CD8-positive, alpha-beta memory T cell (primary cell): ENCODE data around the gene TMED10. TPM values are rescaled to one million over a fixed set of nuclear protein-coding genes. Genes with fewer than 3 reads are reported as not detected.

Experiments used
- CTCF ChIA-PET: fragments of 350-600 bp; sonication (Branson Sonifier 250); formaldehyde crosslinking; loops from one replicate; lab custom pipeline; 2021; ENCODE audit warnings: antibody characterized with exemption; lab: Charles Lee
- POLR2A ChIA-PET: fragments of 350-600 bp; sonication (Branson Sonifier 250); formaldehyde crosslinking; loops from one replicate; lab custom pipeline; 2021; ENCODE audit warnings: antibody characterized with exemption; lab: Charles Lee
- DNase-seq, 5 donors: peaks; one replicate each; pipeline versions ENCODE4 v3.0.0 to v3.0.0-alpha.2; 2020 to 2022; ENCODE audit warnings: mixed read lengths in 1 of 5
- H3K27ac ChIP-seq: one replicate; pipeline ENCODE4 v1.7.0; 2013; ENCODE audit warnings: low read depth, mild to moderate bottlenecking, low read length, moderate library complexity
- H3K27me3 ChIP-seq: 2 replicates; pipeline ENCODE4 v1.7.0; 2013; ENCODE audit warnings: low read length, mild to moderate bottlenecking; ENCODE audit not compliant: insufficient read depth, poor library complexity, severe bottlenecking
- H3K36me3 ChIP-seq: 2 replicates; pipeline ENCODE4 v1.7.0; 2013; ENCODE audit warnings: mild to moderate bottlenecking, low read length, moderate library complexity; ENCODE audit not compliant: insufficient read depth
- H3K4me1 ChIP-seq: 2 replicates; pipeline ENCODE4 v1.7.0; 2013; ENCODE audit warnings: mild to moderate bottlenecking, low read length, moderate library complexity; ENCODE audit not compliant: insufficient read depth
- H3K4me3 ChIP-seq: 2 replicates; pipeline ENCODE4 v1.7.0; 2013; ENCODE audit warnings: mild to moderate bottlenecking, low read length
- H3K9me3 ChIP-seq: 2 replicates; pipeline ENCODE4 v1.7.0; 2013; ENCODE audit warnings: mild to moderate bottlenecking, low read length
- H3K27ac Mint-ChIP-seq, 8 donors: one replicate each; pipeline ENCODE4 v1.8.0; 2020 to 2021; ENCODE audit warnings: mixed read lengths in 8 of 8, mild to moderate bottlenecking in 6 of 8, inconsistent platforms in 3 of 8, moderate library complexity in 3 of 8
- H3K27me3 Mint-ChIP-seq, 2 donors: one replicate each; pipeline ENCODE4 v1.8.0; 2020 to 2021; ENCODE audit warnings: mixed read lengths in 2 of 2, mild to moderate bottlenecking in 1 of 2, moderate library complexity in 1 of 2
- H3K36me3 Mint-ChIP-seq, 3 donors: one replicate each; pipeline ENCODE4 v1.8.0; 2020 to 2021; ENCODE audit warnings: mixed read lengths in 3 of 3, inconsistent platforms in 1 of 3, mild to moderate bottlenecking in 1 of 3
- H3K4me1 Mint-ChIP-seq, 3 donors: one replicate each; pipeline ENCODE4 v1.8.0; 2020 to 2021; ENCODE audit warnings: mixed read lengths in 3 of 3, inconsistent platforms in 1 of 3, mild to moderate bottlenecking in 1 of 3
- H3K4me3 Mint-ChIP-seq, 7 donors: one replicate each; pipeline ENCODE4 v1.8.0; 2020 to 2021; ENCODE audit warnings: mixed read lengths in 7 of 7, mild to moderate bottlenecking in 6 of 7, moderate library complexity in 4 of 7, inconsistent platforms in 2 of 7
- H3K9me3 Mint-ChIP-seq, 5 donors: one replicate each; pipeline ENCODE4 v1.8.0; 2020 to 2022; ENCODE audit warnings: mixed read lengths in 5 of 5, mild to moderate bottlenecking in 3 of 5, moderate library complexity in 2 of 5, inconsistent platforms in 1 of 5
- polyA plus RNA-seq: library from polyadenylated mRNA; unstranded; fragments of 300-500 nt; fragmentation: Illumina TruSeq; gene quantifications from one replicate; pipeline ENCODE4 v1.2.3, GENCODE V29; 2021
- total RNA-seq, 2 experiments: library from RNA; stranded (reverse); gene quantifications; one replicate each; pipeline ENCODE4 v1.2.3, GENCODE V29; 2021

The TMED10 gene
- total and polyA plus RNA-seq, 3 experiments from 2014 or later = 178 to 321 (median 178) TPM

GRCh38 chr14:75216427-75217006 lies 40.1 kb upstream of the TMED10 start:
- DNase-seq = no peak
- Mint-ChIP-seq H3K4me3 (peak overlapping the region in 1 of 7 donors; percentile 51), H3K4me1 (peaks cover 26 to 28% (median 26%) of the 10 kb centered on the region in 3 donors), H3K36me3 (peaks cover 0 to 2% (median 0%) of the 10 kb centered on the region in 3 donors), H3K9me3 (no peaks in the 10 kb centered on the region), H3K27ac (no peak overlapping the region), H3K27me3 (no peaks in the 10 kb centered on the region)
- peaks cover 23% of the 10 kb centered on the region for H3K4me1 ChIP-seq
- no peaks in the 10 kb centered on the region for H3K36me3 ChIP-seq
- POLR2A ChIA-PET = no interaction called here
- no peak overlapping the region for H3K4me3 ChIP-seq
- CTCF ChIA-PET = interaction anchor here (1.2 kb wide), 2 partner anchors 9 to 10 kb away, joined by 3 to 4 read pairs; no protein-coding TSS in a partner anchor
- H3K27ac ChIP-seq = no peak overlapping the region
- no peaks in the 10 kb centered on the region for H3K9me3 ChIP-seq
- H3K27me3 ChIP-seq = no peaks in the 10 kb centered on the region

GRCh38 chr14:75215520-75215919 lies 39.1 kb upstream of the TMED10 start:
- Mint-ChIP-seq H3K36me3 (peaks cover 0 to 2% (median 0%) of the 10 kb centered on the region in 3 donors), H3K9me3 (no peaks in the 10 kb centered on the region), H3K27ac (peak overlapping the region in 5 of 8 donors; percentile 24 to 90 (median 74)), H3K4me3 (peak overlapping the region in 6 of 7 donors; percentile 12 to 77 (median 70)), H3K27me3 (no peaks in the 10 kb centered on the region), H3K4me1 (peaks cover 26 to 28% (median 26%) of the 10 kb centered on the region in 3 donors)
- Histone ChIP-seq H3K4me1 (peaks cover 23% of the 10 kb centered on the region), H3K4me3 (no peak overlapping the region), H3K27ac (no peak overlapping the region), H3K27me3 (no peaks in the 10 kb centered on the region), H3K36me3 (no peaks in the 10 kb centered on the region), H3K9me3 (no peaks in the 10 kb centered on the region)
- DNase-seq = no peak
- ChIA-PET CTCF (interaction anchor here (1.2 kb wide), 2 partner anchors 9 to 10 kb away, joined by 3 to 4 read pairs; no protein-coding TSS in a partner anchor), POLR2A (no interaction called here)

DNA sequence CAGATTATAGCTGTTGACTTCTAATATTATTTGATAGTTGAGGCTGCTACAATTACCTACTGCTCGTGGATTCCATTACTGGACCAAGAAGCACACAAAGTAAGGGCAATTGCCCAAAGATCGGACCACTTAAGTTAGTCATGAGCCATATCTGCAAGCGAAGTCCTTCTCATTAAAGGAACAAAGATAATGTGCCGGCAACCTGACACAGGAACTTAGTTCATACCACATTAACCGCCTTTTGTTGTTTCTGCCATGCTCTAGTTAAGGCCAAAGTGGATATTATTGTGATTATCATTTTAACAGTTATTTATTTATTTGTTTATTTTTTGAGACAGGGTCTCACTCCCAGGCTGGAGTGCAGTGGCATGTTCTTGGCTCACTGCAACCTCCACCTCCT lies 38.1 kb upstream of the TMED10 start:
- H3K36me3 ChIP-seq = no peaks in the 10 kb centered on the region
- H3K27me3 Mint-ChIP-seq = no peaks in the 10 kb centered on the region
- peak overlapping the region in 6 of 7 donors; percentile 13 to 77 (median 56) for H3K4me3 Mint-ChIP-seq
- H3K4me1 ChIP-seq = peaks cover 23% of the 10 kb centered on the region
- H3K36me3 Mint-ChIP-seq = peaks cover 0 to 2% (median 0%) of the 10 kb centered on the region in 3 donors
- no peaks in the 10 kb centered on the region for H3K9me3 Mint-ChIP-seq
- ChIA-PET CTCF (interaction anchor here (1.2 kb wide), 1 partner anchor 8 kb away, joined by 3 read pairs; no protein-coding TSS in a partner anchor), POLR2A (no interaction called here)
- no peaks in the 10 kb centered on the region for H3K27me3 ChIP-seq
- no peak overlapping the region for H3K27ac ChIP-seq
- peak overlapping the region in 4 of 8 donors; percentile 81 to 90 (median 89) for H3K27ac Mint-ChIP-seq
- no peaks in the 10 kb centered on the region for H3K9me3 ChIP-seq
- H3K4me1 Mint-ChIP-seq = peaks cover 26 to 28% (median 26%) of the 10 kb centered on the region in 3 donors
- DNase-seq = no peak
- no peak overlapping the region for H3K4me3 ChIP-seq

DNA sequence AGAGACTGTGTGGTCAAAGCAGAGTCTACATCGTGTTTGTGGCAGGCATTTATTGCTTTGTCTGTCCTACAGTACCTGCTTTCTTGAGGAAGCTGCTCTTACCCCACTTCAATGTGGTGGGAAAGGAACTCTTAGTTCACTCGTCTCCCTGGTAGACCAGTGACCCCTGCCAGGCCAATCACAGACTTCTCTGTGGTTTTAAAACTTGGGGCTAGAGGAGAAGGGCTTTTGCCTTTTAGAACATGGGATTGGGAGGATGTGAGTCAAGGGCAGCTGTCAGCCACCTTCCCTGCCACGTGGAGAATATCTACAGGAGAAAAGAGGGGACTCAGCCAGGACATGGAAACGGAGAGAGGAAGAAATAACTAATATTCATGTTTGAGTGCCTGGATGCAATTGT lies 36.8 kb upstream of the TMED10 start:
- no peak for DNase-seq
- ChIA-PET CTCF (no interaction called here), POLR2A (no interaction called here)
- H3K4me1 Mint-ChIP-seq = peaks cover 26 to 28% (median 26%) of the 10 kb centered on the region in 3 donors
- Histone ChIP-seq H3K27ac (no peak overlapping the region), H3K4me1 (peaks cover 23% of the 10 kb centered on the region), H3K4me3 (no peak overlapping the region), H3K36me3 (no peaks in the 10 kb centered on the region), H3K9me3 (no peaks in the 10 kb centered on the region), H3K27me3 (no peaks in the 10 kb centered on the region)
- no peaks in the 10 kb centered on the region for H3K9me3 Mint-ChIP-seq
- peak overlapping the region in 2 of 7 donors; percentile 21 to 22 for H3K4me3 Mint-ChIP-seq
- H3K27me3 Mint-ChIP-seq = peaks cover 0 to 2% of the 10 kb centered on the region in 2 donors
- peak overlapping the region in 2 of 8 donors; percentile 1 to 66 for H3K27ac Mint-ChIP-seq
- H3K36me3 Mint-ChIP-seq = peaks cover 0 to 2% (median 0%) of the 10 kb centered on the region in 3 donors

DNA sequence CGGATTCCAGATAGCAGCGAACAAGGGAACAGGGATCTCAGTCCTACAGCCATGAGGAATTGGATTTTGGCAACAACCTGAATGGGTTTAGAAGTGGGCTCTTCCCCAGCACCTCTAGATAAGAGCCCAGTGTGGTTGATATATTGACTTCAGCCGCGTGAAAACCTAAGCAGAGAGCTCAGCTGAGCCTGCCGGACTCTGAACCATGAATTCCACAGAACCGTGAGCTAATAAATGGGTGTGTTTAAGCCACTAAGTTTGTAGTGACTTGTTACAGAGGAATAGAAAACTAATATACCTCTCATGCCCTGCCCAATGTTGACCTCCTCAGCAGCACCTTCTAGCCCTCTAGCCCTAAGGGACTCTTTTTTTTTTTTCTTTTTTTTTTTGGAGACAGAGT lies 32.4 kb upstream of the TMED10 start:
- DNase-seq = no peak
- CTCF ChIA-PET = no interaction called here
- POLR2A ChIA-PET = no interaction called here

DNA sequence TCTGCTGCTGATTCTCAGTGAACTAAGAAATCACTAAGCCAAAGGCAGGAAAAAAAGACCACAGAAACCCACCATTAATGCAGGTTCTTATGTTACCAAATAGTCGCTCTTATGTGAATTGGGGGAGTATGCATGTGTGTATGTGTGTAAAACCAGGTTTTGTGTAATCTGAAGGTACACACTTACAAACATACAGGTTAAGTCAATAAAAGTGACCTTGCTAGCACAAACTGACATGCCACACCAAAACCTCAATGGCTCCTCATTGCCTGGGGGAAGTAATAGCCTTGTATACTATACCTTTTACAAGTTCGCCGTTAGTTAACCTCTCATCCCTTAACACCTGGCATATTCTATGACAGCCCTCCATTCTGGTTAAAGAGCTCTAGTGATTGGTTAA lies 29.8 kb upstream of the TMED10 start:
- Histone ChIP-seq H3K36me3 (no peaks in the 10 kb centered on the region), H3K4me3 (no peak overlapping the region), H3K9me3 (no peaks in the 10 kb centered on the region), H3K4me1 (no peaks in the 10 kb centered on the region), H3K27me3 (no peaks in the 10 kb centered on the region), H3K27ac (no peak overlapping the region)
- DNase-seq = peak in 1 of 5 donors; percentile 0
- Mint-ChIP-seq H3K9me3 (no peaks in the 10 kb centered on the region), H3K27ac (no peak overlapping the region), H3K27me3 (peaks cover 0 to 2% of the 10 kb centered on the region in 2 donors), H3K36me3 (no peaks in the 10 kb centered on the region), H3K4me1 (peaks cover 7 to 12% (median 10%) of the 10 kb centered on the region in 3 donors), H3K4me3 (no peak overlapping the region)
- POLR2A ChIA-PET = no interaction called here
- CTCF ChIA-PET = interaction anchor here (0.7 to 1.8 kb wide), 4 partner anchors 9 to 90 kb away, joined by 3 to 5 read pairs (median 3); no protein-coding TSS in a partner anchor

More for the DNA sequence above, 32.4 kb upstream of the TMED10 start:
- peak overlapping the region in 1 of 8 donors; percentile 2 for H3K27ac Mint-ChIP-seq
- H3K4me1 ChIP-seq = no peaks in the 10 kb centered on the region
- H3K4me1 Mint-ChIP-seq = peaks cover 12 to 14% (median 13%) of the 10 kb centered on the region in 3 donors
- no peak overlapping the region for H3K4me3 ChIP-seq
- H3K36me3 ChIP-seq = no peaks in the 10 kb centered on the region
- H3K27ac ChIP-seq = no peak overlapping the region
- H3K4me3 Mint-ChIP-seq = no peak overlapping the region
- no peaks in the 10 kb centered on the region for H3K27me3 ChIP-seq
- no peaks in the 10 kb centered on the region for H3K9me3 ChIP-seq
- no peaks in the 10 kb centered on the region for H3K9me3 Mint-ChIP-seq
- peaks cover 0 to 2% of the 10 kb centered on the region in 2 donors for H3K27me3 Mint-ChIP-seq
- no peaks in the 10 kb centered on the region for H3K36me3 Mint-ChIP-seq

DNA sequence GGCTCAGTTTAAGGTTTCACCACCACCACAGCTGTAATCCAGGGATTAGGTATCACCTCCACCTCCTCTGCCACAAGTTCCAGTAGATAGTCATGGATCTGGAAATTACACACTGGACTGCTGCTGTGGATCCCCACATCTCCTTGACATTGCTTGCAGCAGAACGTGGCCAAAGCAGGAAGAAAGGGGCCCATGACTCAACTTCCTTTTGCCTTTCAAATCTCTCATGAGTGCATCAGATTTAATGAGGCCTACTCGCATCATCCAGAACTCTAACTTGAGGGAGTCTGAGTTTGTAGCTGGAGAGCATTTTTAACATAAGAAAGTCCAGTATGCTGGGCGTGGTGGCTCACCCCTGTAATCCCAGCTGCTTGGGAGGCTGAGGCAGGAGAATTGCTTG lies 29.2 kb upstream of the TMED10 start:
- no peaks in the 10 kb centered on the region for H3K36me3 Mint-ChIP-seq
- peaks cover 7 to 12% (median 10%) of the 10 kb centered on the region in 3 donors for H3K4me1 Mint-ChIP-seq
- CTCF ChIA-PET = interaction anchor here (0.7 to 1.8 kb wide), 2 partner anchors 26 to 90 kb away, joined by 3 to 5 read pairs; no protein-coding TSS in a partner anchor
- H3K27ac Mint-ChIP-seq = peak overlapping the region in 4 of 8 donors; percentile 13 to 75 (median 46)
- Histone ChIP-seq H3K27ac (no peak overlapping the region), H3K27me3 (no peaks in the 10 kb centered on the region), H3K9me3 (no peaks in the 10 kb centered on the region), H3K4me1 (no peaks in the 10 kb centered on the region), H3K4me3 (no peak overlapping the region), H3K36me3 (no peaks in the 10 kb centered on the region)
- POLR2A ChIA-PET = no interaction called here
- no peak overlapping the region for H3K4me3 Mint-ChIP-seq
- DNase-seq = peak in 1 of 5 donors; percentile 7
- H3K27me3 Mint-ChIP-seq = peaks cover 0 to 2% of the 10 kb centered on the region in 2 donors
- H3K9me3 Mint-ChIP-seq = no peaks in the 10 kb centered on the region

- Mint-ChIP-seq H3K36me3 (no peaks in the 10 kb centered on the region), H3K4me3 (no peak overlapping the region), H3K27me3 (peaks cover 0 to 5% of the 10 kb centered on the region in 2 donors), H3K9me3 (no peaks in the 10 kb centered on the region), H3K4me1 (peaks cover 7 to 12% (median 10%) of the 10 kb centered on the region in 3 donors), H3K27ac (peak overlapping the region in 2 of 8 donors; percentile 54 to 68)
- no peaks in the 10 kb centered on the region for H3K4me1 ChIP-seq
- H3K36me3 ChIP-seq = no peaks in the 10 kb centered on the region
- DNase-seq = no peak
- H3K27ac ChIP-seq = no peak overlapping the region
- ChIA-PET POLR2A (no interaction called here), CTCF (no interaction called here)
- no peaks in the 10 kb centered on the region for H3K9me3 ChIP-seq
- no peaks in the 10 kb centered on the region for H3K27me3 ChIP-seq
- H3K4me3 ChIP-seq = no peak overlapping the region
Measured at GRCh38 chr14:75204116-75204515, 27.7 kb upstream of the TMED10 start.
